Astrocyte of the cerebellum (primary cell): ENCODE measurements around the gene CHD9NB.

Experiments used
- DNase-seq: peaks from one replicate; pipeline ENCODE4 v3.0.0-alpha.2; 2011; ENCODE audit warnings: low read depth
- H3K4me3 ChIP-seq: 2 replicates; pipeline ENCODE4 v1.5.1; 2011; ENCODE audit warnings: mild to moderate bottlenecking, low read depth, low read length, moderate library complexity
- CTCF ChIP-seq: IDR thresholded peaks from 2 replicates; pipeline ENCODE4 v1.5.1; 2012; ENCODE audit warnings: low read length, low read depth, moderate library complexity, mild to moderate bottlenecking; ENCODE audit errors: missing control alignments
- in situ Hi-C: cut with HindIII; loops from 2 replicates; pipeline ENCODE4 v1.10.0; 2017; ENCODE audit warnings: low sequenced_read_pairs

The CHD9NB gene

GRCh38 chr16:52997922-52998321 is 54.8 kb downstream of the CHD9NB start:
- in situ Hi-C loops, result no loop called here
- no peak for DNase-seq
- no peak overlapping the region for H3K4me3 ChIP-seq
- no peak for TF ChIP-seq CTCF

GRCh38 chr16:52994942-52995341 is 57.8 kb downstream of the CHD9NB start:
- in situ Hi-C loops, result no loop called here

GRCh38 chr16:52993179-52993578 is 59.5 kb downstream of the CHD9NB start:
- no peak for TF ChIP-seq CTCF
- no peak for DNase-seq
- in situ Hi-C loops, result no loop called here
- no peak overlapping the region for H3K4me3 ChIP-seq

More at GRCh38 chr16:52994942-52995341, 57.8 kb downstream of the CHD9NB start:
- no peak for DNase-seq
- H3K4me3 ChIP-seq, result no peak overlapping the region
- TF ChIP-seq CTCF, result no peak

- no peak for DNase-seq
- no peak for TF ChIP-seq CTCF
- no peak overlapping the region for H3K4me3 ChIP-seq
- in situ Hi-C loops, result no loop called here
Measured at GRCh38 chr16:52991572-52991971, 61.1 kb downstream of the CHD9NB start.
